ENCODE results near the gene RPS28.
"Not testable (repeated sequence)": the region's sequence is repeated elsewhere in the genome, so short reads cannot be mapped to it uniquely, and the experiment has no call there.

Gene RPS28

GRCh38 chr19:8320564-8321066 is 681 bp upstream of the RPS28 start:
- DNase-seq, result no peak

DNA sequence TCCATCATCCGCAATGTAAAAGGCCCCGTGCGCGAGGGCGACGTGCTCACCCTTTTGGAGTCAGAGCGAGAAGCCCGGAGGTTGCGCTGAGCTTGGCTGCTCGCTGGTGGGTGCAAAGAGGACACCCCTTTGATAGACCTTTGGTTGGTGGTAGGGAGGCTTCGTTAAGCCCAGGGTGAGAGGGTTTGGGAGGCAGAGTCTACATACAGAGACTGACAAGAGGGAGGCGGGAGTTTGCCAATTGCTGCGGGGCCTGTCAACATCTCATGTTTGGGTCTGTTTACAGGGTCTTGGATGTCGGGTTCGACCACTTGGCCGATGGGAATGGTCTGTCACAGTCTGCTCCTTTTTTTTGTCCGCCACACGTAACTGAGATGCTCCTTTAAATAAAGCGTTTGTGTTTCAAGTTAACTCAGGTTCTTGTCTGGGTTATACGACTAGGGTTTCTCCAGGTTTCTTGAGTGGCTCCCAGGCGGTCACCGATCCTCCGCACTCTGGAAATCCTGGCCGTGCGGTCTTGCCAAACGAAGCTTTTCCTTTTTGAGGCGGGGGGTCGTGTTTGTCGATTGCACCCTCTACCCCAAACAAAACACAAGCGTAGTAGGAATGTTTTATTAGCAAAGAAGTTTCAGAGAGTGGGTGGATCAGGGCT is 816 bp downstream of the RPS28 start:
- no peak for DNase-seq

DNA sequence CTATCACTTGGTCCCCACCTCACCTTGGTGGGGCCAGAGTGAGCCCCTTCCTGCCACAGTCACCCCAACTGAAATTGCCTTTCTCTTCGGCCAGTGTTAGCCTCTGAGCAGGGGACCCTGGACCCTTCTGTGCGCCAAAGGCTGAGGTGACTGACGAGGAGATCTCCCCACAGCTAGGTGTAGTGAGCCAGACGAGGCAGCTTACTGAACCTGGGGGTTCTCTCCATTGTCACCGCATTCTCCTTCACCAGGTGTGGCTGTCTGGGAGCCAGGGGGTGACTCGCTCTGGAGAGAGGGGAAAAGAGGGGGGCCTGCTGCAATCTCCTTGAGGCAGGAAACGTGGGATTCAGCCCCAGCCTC is 1.3 kb downstream of the RPS28 start:
- no peak for DNase-seq

- no peak for DNase-seq
These were observed 2.5 kb downstream of the RPS28 start for GRCh38 chr19:8323781-8324185.

DNA sequence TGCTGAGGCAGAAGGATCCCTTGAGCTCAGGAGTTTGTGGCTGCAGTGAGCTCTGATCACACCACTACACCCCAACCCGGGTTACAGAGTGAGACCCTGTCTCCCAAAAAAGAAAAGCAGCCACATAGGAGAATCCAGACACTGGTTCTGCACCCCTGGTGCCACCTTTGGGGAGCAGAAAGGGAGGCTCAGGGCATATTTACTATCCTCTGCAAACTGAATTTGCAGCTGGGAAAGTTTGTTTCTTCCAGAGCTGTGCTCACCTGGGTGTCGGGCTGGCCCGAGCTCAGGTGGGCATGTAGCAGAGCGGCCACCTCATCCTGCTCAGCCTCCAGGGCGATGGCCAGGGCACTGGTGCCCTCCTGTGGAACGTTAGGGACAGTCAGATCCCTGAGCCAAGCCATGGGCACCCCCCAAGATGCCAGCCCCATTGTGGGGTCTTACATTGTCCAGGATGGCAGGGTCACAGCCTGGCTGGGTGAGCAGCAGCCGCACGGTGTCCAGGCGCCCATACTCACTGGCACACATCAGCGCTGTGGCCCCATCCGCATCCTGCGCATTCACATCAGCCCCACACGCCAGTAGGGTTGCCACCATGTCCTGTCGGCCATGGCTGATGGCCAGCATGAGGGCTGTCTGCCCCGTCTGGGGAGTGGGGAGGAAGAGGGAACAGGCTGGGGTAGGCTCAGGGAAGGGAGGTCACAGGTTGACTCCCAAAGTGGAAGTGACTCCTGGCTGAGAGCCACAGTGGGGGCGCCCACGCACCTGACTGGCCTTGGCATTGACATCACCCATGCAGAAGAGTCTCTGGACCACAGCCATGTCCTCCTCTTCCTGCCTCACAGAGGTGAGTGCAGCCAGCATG is 3.1 kb downstream of the RPS28 start:
- no peak for DNase-seq

DNA sequence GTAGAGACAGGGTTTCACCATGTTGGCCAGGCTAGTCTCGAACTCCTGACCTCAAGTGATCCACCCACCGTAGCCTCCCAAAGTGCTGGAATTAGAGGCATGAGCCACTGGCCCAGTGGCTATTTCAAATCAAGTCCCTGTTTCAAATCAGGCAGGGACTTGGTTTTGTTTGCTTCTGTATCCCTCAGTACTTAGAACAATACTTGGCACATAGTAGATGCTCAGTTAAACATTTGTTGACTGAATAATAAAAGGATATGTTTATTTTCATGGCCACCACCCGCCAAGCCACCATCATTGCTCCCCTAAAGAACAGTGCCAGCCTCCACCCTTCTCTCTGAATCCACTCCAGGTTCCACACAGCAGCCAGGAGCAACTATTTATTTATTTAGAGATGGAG is 4.2 kb downstream of the RPS28 start:
- no peak for DNase-seq

DNA sequence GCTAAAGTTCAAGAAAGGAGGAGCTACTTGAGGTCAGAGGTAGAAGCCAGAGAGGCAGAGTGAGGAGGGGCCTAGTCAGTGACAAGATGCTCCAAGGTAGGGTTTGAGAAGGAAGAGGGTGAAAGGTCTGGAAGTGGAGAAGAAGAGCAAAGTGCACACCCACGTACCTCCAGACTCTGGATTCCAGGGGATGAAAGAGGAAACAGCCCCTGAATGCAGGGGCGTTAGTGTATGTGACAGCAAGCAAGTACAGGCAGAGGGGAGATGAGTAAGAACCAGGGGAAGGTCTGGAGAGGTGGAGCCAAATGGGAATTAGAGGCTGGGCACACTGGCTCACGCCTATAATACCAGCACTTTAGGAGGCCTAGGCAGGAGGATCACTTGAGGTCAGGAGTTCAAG is 8.7 kb downstream of the RPS28 start:
- no peak for DNase-seq

DNA sequence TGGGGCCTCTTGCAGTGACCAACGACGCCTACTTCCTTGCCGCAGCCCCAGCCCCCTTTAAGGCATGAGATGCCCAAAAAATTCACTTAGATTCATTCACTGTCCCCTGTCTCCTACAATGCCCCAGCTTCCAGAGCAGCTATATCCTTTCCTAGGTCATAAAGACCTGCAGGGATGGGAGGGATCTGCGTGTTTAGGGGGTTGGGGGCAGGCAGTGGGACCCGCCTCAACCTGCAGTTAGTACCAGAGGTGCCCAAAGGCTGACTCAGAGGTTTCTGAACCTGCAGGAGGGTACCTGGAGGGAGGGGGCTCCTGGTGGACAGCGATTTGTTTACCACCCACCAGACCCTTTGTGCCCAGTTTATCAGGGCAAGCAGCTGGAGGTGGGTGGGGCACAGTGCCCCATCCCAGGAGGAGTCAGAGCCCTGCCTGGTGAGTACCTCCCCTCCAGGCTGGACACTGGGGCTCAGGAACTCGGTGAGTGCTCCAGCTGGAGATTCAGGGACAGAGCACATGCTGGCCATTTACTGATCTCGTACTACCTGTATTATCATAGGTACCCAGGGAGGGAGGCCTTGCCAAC is 10.1 kb downstream of the RPS28 start:
- DNase-seq, result no peak

DNA sequence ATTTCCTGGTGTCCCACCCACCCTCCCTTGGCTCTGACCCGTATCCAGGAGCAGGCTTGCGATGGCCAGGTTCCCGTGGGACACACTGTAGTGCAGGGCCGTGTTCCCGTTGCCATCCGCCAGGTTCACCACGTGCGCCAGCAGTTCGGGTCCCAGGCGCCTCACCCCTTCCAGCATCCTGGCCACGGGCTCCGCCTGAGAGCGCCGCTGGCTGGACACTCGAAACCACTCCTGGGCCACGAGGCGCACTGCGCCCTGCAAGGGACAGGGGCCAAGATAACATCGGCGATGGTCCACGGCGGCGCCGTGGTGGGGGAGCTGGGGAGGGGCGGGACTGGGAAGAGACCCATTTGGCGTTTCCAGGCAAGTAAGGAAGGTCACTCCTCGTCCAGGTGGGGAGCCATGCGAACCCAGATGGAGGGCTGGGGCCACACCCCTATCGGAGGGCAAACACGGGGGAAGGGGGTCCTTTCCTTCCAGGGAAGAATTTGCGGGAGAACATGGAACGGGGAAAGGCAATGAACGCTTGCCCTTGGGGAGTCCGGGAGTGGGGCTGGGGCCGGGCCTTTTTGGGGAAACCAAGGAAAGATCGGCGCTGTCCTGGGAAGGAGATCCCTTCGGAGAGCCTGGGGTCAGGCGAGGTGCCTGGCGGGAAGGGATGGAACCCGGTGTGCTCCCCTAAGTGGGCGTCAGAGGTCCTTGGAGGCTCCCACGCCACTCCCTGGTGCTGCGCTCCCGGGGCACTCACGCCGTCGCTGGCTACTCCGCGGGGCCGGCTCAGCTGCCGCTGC is 11.9 kb downstream of the RPS28 start:
- DNase-seq, result no peak

GRCh38 chr19:8333767-8334457 is 12.6 kb downstream of the RPS28 start:
- DNase-seq, result no peak

GRCh38 chr19:8334458-8335342 is 13.4 kb downstream of the RPS28 start:
- DNase-seq, result peak in 1 of 2 experiments; percentile 23

DNA sequence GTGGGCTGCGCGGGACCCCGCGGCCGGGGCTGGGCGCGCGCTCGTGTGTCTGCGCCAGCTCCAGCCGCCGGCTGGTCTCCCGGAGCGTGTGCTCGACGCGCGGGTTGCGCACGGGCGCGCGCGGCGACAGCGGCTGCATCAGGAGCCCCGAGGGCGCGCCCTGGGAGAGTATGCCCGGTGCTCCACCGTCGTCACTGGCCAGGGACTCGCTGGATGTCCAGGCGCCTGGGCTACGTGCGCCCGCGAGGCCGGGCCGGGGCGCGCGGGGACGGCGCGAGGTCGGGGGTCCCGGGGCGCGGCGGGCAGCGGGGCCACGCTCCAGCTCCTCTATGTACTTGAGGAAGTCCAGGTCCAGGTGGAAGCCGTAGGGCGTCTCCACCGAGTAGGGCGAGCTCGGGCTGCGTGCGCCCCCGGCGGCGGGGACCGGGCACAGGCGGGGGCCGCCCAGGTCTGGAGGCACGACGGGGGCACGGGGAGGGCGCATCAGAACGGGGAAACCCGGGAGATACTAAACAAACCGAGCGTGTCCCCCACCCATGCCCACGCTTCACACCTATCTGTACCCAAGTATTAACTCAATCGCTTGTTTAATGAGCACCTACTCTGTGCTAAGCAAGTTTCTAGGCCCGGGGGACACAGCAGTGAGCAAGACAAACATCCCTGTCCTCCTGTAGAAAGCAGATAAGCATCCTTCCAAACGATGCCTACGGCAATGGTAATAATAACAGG is 14.2 kb downstream of the RPS28 start:
- peak in 1 of 2 experiments; percentile 9 for DNase-seq

GRCh38 chr19:8336072-8336569 is 14.8 kb downstream of the RPS28 start:
- no peak for DNase-seq

GRCh38 chr19:8336660-8337059 is 15.4 kb downstream of the RPS28 start:
- no peak for DNase-seq

- DNase-seq, result no peak
These were observed 16.4 kb downstream of the RPS28 start for GRCh38 chr19:8337728-8338127.

DNA sequence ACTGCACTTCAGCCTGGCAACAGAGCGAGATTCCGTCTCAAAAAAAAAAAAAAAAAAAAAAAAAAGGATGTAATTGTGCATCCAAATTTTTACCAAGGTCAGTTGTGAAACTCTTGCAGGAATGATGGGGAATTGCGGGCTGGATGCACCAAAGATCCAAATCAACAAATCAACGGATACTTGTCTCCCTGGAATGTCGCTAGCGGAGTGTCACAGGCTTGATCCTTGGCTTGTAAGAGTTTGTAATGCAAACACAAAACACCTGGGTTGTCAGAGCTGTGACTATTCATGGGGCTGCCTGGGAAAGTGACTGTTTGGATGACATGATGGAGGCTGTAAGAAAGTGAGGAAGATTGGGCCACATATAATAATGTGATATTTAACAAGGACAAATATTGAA is 17.5 kb downstream of the RPS28 start:
- no peak for DNase-seq

GRCh38 chr19:8340341-8341096 is 19.2 kb downstream of the RPS28 start:
- DNase-seq, result no peak

- not testable (repeated sequence) for DNase-seq
These were observed 20.2 kb downstream of the RPS28 start for GRCh38 chr19:8341504-8341903.

- DNase-seq, result no peak
These were observed 21.0 kb downstream of the RPS28 start for GRCh38 chr19:8342316-8342683.

Measured in stimulated activated CD4-positive, alpha-beta T cell treated with anti-CD3 and anti-CD28 coated beads, Interleukin-4, amount 100 ng/mL, for 4 hours (primary cell).